Stimulated activated CD8-positive, alpha-beta memory T cell treated with anti-CD3 and anti-CD28 coated beads, Interleukin-15, amount 100 ng/mL, for 4 hours (primary cell): Measurements from ENCODE around the gene YWHAB.

Experiments
- DNase-seq, 2 donors: peaks; one replicate each; pipeline ENCODE4 v3.0.0-alpha.2; 2020; ENCODE audit warnings: low read depth in 2 of 2

Gene YWHAB

DNA sequence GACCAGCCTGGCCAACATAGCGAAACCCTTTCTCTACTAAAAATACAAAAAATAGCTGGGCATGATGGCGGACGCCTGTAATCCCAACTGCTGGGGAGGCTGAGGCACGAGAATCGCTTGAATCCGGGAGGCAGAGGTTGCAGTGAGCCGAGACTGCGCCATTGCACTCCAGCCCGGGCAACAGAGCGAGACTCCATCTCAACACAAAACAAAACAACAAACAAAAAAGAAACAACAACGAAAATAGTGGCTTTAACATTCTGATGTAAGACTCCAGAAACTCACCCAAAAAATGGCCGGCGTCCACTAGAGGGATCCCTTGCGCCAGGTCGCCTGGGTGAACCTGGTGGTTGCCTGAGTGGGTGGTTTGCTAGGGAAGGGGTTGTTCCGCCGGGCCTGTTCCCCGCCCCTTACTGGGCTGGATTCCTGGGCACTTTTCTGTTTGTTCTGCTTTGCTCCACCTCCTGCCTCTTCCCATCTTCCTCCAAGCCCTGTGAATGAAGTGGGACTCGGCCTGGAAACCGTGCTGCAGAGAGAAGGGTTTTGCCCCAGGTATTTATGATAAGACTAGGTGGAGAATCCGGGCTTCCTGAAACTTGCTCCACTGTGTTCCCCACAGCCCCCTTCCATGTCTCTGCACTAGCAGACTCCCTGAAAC lies 25.9 kb downstream of the YWHAB start:
- DNase-seq = no peak

DNA sequence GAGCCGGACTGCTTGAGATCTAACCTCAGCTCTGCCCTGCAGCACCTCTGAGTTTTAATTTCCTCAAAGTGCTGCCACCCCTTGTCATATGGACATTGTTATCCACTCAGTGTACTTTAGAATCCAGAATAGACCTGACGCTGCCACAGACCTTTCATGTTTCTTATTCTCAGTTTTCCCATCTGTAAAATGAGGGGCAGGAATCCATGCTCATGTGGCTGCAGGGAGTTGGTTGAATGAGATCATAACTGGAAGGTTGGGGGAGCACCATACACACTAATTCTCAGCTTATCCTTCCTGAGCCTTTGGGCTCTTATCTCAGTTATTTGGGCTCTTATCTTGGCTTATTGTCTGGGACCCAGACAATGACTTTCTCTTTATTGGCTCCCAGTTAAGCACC lies 26.7 kb downstream of the YWHAB start:
- DNase-seq = no peak

DNA sequence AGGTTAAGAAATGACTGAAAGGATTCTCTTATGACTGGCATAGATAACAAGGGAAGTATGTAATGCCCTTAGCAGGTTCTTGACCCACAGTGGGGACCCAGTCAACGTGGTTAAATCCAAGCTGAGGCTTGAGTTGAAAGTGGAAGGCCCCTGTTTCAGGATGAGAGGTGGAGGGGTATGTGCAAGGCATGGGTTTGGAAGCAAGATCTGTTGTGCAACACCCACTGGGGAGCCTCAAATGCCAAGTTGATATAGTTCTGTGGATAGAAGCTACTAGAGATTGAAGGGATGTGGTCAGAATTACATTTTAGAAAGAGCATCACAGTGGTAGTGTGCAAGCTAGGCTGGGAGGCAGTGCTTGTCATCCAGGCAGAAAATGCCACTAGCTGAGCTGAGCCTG lies 29.4 kb downstream of the YWHAB start:
- DNase-seq = no peak

DNA sequence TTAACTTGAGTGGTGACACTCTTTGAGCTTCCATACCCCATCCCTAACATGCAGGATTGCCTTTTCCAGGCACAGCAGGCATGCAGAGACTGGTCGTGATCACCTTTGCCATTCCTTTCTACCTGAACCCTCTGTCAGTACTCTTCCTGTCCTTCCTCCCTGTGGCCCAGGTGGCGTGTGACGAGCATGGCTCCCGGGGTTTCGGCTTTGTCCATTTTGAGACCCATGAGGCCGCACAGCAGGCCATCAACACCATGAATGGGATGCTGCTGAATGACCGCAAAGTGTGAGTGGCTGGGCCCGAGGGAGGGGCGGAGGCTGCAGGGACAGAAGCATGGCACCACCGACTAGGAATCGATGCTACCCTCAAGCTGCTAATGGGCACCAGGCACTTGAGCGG lies 31.1 kb downstream of the YWHAB start:
- DNase-seq = no peak

DNA sequence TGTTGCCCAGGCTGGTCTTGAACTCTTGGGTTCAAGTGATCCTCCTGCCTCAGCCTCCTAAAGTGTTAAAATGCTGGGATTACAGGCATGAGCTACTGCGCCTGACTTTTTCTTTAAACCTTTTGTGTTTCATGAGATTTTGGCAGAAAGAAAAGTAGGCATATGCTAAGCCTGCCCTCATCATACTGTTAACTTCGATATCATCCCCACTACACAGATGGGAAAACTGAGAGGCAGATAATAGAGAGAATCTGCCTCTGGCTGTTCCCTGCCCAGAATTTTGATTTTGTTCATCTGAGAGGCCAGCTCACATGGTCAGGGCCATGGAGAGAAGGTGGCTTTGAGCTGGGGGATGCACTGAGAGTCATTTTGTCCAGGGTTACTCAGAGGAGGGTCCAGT lies 31.9 kb downstream of the YWHAB start:
- DNase-seq = no peak

DNA sequence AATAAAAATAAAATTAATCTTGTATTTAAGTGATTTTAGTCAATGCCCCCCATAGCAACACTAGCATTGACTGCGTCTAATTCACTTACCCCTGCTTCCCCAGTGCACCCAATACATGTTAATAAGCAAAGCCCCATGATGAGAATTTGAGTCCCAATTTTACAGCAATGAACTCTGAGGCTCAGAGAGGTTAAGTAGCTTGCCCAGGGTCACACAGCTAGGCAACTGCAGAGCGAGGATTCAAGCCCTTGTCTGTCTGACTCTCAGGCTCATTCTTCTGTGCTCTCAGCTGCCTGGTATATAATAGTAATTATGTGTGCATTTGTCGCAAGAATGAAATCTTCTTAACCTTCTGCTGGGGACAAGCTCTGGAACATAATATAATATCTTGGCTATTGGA lies 32.8 kb downstream of the YWHAB start:
- no peak for DNase-seq

DNA sequence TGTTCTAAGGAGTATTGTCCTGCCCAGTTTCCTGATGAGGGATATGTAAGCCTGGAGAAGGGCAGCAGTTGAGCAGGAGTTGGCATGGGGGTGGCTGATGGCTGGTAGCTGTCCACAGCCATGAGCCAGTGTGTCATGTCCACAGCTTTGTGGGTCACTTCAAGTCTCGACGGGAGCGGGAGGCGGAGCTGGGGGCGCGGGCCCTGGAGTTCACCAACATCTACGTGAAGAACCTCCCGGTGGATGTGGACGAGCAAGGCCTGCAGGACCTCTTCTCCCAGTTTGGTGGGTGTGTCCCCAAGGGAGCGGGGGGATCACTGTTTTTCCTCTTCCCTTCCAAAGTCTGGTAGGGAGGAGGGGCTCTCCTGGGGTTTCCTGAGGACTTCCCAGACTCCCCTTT lies 33.3 kb downstream of the YWHAB start:
- DNase-seq = no peak

DNA sequence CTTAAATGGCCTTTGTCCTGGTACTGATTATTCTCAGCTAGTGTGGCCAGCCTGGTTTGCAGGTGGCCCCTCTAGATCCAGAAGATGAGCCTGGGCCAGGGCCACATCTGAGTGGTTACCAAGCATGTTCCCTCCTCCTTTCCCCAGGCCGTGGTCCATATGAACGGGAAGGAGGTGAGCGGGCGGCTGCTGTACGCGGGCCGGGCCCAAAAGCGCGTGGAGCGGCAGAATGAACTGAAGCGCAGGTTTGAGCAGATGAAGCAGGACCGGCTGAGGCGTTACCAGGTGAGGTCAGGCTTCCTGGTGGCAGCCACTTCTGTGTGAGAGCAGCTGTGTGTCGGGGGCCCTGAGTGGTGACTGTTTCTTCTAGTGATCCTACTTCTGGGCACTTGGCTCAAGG lies 35.9 kb downstream of the YWHAB start:
- no peak for DNase-seq

DNA sequence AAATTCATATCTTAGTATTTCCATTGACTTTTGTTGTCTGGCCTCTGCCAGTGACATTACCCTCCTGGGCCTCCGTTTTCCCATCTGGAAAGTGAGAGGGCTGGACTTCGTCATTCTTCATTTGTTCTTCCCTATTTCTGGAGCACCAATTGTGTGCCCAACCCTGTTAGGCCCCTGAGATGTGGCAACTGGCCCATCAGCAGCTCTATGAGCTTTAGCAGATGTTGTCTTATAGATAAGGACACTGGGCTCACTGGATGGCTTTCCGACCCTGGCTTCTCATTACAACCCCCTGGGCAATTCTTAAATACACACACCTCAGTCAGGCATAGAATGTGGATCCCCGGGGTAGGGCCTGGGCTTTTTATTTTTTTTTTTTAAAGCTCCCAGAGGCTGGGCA lies 39.0 kb downstream of the YWHAB start:
- DNase-seq = no peak

DNA sequence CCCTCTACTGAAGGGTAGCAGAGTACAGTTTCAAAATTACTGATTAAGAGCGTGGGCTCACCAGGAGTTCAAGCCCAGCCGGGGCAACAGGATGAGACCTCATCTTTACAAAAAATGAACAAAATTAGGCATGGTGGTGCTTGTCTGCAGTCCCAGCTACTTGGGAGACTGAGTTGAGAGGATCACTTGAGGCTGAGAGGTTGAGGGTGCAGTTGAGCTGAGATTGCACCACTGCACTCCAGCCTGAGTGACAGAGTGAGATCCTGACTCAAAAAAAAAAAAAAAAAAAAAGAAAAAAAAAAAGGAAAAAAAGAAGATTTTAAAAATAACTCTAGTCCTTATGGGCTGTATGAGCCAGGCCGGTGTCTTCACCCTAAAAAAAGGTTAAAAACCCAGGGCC lies 43.1 kb downstream of the YWHAB start:
- no peak for DNase-seq

DNA sequence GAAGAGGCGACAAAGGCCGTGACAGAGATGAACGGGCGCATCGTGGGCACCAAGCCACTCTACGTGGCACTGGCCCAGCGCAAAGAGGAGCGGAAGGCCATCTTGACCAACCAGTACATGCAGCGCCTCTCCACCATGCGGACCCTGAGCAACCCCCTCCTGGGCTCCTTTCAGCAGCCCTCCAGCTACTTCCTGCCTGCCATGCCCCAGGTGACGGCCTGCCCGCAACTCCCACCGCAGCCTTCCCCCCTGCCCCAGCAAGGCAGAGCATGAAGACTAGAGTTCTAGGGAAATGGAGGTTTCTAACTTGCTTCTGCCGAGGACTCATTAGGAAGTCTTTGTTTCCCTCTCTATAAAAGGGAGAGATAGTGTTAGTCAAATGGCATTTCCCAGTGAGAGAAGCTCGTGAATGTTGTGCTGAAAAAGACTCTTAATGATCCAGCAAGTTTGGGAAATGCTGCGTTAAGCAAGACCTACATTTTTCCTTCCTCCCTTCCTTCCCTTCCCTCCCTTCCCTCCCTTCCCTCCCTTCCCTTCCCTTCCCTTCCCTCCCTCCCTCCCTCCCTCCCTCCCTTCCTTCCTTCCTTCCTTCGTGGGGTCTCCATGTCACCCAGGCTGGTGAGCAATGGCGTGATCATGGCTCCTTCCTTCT lies 45.1 kb downstream of the YWHAB start:
- no peak for DNase-seq

DNA sequence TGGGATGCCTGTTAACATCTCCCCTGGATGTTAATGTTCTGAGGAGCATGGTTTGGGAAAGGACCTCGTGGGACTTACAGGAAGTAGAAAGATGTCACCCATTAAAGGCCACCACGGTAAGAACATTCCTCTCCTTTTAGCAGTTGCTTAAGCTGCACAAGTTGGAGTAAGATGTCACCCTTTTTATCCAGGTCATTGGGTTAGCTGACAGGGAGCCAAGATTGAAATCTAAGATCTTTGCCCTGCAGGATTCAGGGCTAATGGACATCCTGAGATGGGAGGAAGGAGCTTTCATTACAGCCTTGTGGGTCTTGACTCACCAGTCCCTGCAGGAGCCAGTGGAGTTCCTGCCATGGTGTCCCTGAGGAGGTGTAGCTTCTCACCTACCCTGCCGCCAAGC lies 46.4 kb downstream of the YWHAB start:
- no peak for DNase-seq

DNA sequence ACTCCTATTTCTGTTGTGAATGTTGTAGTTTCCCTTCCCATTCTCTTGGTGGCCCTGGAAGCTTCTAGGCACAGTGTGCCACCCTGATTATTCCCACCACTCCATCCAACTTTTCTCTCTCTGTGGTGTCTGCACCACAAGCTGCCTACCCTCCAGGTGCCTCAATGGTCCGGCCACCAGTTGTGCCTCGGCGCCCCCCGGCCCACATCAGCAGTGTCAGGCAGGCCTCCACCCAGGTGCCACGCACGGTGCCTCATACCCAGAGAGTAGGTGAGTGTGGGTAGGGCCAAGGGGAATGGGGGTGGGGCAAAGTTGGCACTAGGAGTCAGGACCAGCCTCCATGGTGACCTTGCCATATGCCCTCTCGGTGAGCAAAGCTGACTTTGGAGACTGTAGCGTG lies 47.4 kb downstream of the YWHAB start:
- DNase-seq = no peak

DNA sequence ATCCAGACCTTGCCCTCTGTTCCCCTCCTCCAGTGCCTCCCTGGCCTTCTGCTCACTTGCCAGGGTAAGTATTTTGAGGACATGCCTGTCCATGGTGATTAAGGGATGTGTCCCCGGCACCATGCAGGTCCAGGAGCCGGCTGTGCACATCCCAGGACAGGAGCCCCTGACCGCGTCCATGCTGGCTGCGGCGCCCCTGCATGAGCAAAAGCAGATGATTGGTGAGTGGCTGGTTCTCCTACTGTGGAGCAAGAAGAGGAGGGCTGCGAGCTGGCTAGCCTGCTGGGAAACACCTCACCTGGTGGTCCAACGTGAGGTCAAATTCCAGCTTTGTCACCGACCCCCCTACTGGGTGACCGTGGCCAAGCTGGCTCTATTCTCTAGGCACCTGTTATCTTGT lies 51.0 kb downstream of the YWHAB start:
- DNase-seq = no peak

DNA sequence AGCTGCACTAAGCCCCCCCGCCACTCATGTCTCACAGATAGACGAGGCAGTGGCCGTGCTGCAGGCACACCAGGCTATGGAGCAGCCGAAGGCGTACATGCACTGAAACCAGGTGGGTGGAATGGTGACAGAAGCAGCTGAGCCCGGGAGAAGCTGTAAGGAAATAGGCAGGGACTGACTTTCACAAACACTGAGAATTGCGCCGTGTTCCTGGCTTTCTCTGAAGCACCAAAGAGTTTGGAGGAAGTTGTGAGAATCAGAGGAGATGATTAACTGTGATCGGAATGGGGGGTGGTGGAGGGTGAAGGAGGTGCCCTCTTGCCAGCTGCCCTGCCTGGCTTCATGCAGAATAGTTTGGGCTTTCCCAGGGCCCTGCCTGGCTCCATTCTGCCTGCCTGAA lies 53.1 kb downstream of the YWHAB start:
- no peak for DNase-seq

DNA sequence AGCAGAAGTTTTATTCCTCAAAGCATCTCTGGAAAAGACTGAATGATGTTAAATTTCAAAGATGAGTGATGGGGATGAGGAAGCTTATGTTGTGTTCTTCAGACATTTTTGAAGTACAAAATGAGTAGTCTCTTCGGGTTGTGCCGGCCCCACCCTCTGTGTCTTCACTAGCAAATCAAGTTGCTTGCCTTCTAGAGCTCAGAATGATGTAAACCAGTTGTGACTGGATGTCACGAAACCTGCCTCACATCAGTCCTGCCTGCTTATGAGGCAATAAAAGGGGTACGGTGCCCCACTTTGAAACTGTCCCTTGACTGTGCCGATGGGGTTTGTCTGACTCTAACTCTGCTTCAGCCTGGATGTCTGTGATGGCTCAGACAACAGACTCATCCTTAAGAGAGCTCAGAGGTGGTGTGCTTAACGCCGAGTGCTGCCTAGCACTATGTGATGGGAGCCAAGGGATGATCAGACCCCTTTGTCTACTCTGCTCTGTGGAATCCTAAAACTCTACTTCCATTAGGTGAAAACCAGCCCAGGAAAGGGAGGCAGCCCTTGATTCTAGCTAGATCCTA lies 55.7 kb downstream of the YWHAB start:
- no peak for DNase-seq

DNA sequence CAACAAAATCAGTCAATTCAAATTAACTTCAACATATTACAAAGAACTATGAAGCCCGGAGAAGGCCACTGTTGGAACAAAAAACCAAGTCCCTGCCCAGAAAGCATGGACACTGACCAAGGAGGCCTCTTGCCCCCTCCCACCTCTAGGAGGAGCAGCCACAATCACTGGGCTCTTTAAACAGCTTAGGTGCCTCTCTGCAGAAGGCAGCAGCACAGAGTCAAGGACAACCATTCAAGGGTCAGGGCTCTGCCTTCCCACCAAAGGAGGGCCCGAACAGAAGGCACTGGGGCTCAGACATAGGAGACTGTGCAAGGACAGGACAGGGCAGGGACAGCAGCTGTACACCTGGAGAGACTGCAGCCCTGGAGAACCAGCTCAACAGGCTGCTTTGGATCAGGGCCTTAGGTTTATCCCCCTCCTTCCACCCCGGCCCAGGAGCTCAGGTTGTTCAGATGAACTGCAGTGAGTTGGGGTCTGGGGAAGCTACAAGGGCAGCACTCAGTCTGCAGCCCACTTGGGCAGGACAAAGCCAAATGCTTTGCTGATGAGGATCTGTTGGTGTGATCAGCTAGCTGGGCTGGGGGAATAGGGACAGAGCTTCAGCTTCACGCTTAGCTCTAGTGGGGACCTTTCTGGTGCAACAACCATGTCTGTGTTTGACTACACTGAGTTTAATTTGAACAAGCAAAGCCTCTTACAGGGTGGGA lies 56.9 kb downstream of the YWHAB start:
- DNase-seq = no peak

DNA sequence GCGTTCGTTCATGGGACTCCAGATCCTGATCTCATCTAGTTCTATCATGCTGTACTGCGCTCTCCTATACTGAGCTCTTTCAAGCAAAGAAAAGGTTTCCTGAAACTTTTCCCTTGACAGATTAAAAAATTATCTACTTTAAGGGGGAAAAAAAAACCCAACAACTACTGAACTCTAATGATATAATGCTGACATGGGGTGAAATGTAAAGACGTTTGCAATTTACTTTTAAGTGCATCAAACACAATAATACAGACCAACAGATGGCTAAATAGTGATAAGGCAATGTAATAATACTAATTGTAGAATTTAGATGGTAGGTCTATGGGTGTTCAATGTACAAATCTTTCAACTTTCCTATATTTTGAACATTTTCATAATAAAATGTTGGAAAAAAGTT lies 58.3 kb downstream of the YWHAB start:
- no peak for DNase-seq

DNA sequence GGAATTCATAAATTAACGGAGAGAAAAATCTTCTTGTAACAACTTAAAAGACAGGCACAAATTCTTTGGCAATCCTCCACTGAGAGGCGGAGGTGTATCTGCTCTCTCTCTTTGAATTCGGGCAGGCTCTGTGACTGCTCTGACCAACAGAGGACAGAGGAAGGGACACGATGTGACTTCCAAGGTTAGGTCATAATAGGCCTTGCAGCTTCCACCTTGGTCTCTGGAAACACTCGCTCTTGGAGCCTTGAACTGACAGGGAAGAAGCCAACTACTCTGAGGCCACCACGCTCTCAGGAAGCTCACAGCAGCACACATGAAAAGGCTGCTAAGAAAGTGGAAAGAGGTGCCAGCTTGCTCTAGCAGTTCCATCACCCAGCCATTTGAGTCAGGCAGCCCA lies 59.8 kb downstream of the YWHAB start:
- no peak for DNase-seq

DNA sequence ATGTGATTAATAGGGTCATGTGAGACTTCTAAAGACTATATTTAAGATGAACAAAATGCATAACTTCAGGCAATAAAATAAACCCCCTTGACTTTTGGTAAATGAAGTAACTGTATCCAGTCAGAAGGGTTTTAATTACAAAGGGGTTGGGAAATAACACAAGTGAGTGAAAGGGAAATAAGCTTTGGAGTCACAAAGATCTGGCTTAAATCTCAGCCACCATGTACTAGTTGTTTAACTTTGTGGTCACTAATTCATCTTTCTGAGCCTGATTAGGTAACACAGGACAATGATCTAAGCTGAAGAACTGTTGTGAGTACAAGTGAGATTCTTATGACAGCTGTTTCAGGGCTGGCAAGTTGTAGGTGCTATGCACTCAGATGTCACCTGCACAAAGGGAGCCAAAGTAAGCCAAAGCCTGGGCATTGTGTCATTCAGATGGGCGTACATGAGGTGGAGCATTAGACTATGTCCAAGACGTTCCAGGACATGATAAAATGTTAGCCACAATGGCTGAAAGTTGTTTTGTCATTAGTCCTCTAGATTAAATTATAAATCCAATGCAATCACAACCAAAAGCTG lies 60.9 kb downstream of the YWHAB start:
- no peak for DNase-seq

DNA sequence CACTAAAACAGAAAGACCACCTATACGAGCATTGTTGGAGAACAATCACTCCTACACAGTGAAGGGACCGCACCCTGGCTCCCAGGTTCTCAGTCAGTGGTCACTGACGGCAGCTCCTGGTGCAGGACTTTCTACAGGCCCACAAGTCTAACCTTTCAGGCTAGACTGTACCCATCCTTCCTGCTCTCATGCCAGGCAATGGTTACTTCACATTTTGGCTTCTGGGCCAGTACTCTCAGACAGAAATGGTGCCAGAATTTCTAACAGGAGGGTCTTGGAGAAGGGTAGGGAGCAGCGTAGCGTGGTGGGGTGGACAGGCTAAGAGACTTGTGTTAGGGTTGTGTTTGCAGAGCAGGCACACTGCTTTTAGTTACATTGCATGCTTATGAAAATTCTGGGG lies 62.6 kb downstream of the YWHAB start:
- DNase-seq = no peak

DNA sequence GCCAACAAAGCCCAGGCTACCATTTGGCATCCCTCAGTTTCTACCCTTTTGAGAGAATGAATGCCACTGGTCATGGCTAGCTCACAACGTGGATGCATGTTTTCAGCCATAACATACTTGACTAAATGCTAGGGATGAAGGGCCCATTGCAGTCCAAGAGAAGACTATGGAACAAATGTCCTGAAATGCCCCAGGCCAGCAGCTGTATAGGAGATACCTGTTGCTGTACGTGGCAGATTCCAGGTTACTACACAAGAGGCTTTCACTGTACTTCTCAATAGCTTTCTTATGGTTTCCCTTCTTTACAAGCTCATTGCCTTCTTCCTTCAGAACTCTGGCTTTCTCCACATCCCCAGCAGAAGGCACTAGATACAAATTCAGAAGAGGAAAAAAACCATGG lies 63.0 kb downstream of the YWHAB start:
- DNase-seq = no peak

DNA sequence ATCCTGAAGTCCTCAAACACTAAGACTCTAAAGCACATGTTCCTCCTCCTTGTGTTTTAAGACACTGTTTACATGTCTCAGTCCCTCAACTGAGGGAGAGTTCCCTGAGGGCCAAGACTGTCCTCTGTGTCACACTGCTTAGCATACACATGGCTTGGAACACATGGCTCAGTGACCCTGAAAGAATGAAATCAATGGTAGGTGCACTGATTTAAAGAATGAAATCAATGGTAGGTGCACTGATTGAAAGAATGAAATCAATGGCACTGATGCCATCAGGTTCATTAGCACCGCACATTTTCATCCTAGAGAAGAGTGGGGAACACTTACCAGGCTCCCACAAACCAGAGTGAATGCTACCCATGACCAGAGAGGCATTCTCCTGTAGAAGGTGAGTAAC lies 64.9 kb downstream of the YWHAB start:
- DNase-seq = no peak
